OCI-M2 (cell line): ENCODE measurements around the gene RPS10.
"Not testable (repeated sequence)": the region's sequence is repeated elsewhere in the genome, so short reads cannot be mapped to it uniquely, and the experiment has no call there.

Source experiments
- DNase-seq: peaks from one replicate; lab custom pipeline; 2025; ENCODE audit not compliant: unreplicated experiment; lab: John Stamatoyannopoulos, UW

RPS10 gene

DNA sequence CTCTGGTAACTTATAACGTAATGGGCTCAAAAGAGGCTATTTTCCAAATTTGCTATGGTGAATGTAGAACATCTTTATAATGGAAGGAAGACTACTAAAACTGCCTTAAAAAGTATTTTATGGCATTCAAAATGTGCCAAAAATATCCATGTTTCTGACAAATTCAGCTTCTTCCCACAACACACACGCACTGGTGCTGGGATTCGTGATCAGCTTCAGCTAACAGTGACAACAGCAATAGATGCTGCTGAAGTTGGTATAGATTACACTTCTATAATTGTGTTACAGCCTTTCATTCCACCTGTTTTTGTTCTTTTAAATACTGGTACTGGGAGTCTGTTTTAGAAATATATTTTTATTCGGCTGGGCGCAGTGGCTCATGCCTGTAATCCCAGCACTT lies 52.4 kb downstream of the RPS10 start:
- no peak for DNase-seq

DNA sequence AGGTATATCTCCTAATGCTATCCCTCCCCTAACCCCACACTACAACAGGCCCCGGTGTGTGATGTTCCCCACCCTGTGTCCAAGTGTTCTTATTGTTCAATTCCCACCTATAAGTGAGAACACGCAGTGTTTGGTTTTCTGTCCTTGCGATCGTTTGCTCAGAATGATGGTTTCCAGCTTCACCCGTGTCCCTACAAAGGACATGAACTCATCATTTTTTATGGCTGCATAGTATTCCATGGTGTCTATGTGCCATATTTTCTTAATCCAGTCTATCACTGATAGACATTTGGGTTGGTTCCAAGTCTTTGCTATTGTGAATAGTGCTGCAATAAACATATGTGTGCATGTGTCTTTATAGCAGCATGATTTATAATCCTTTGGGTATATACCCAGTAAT lies 54.0 kb downstream of the RPS10 start:
- not testable (repeated sequence) for DNase-seq

DNA sequence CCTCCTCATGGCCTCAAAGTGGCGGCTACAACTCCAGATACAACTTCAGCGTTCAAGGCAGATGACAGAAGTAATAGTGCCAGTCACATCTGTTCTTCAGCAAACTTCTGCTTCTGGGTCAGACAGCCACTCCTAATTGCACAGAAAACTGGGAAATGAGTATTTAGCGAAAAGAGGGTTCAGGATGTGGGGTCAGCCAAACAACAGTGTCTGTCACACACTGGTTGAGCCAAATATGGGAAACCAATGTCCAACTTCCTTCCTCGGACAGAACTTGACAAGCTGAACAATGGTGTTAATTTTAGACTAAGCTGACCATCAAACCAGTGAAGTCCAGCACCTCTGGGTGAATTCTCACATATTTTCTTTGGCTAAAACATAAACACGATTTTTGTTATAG lies 55.5 kb downstream of the RPS10 start:
- no peak for DNase-seq

DNA sequence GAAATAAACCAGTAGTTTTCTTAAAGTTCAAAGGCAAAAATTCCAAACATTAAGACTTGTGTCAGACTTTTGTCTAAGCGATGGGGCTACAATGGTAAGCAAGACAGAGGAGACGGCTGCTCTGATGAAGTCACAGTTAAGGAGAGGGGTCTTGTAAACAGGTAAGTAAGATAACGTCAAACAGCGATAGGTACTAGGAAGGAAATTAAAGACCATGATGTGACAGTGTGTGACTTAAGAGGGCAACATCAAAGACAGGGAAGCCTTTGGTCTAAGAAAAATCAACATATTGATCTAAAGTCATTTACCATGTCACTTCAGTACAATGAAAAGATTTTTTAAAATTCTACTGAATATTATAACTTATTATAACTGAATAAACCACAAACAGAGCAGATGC lies 56.5 kb downstream of the RPS10 start:
- DNase-seq: no peak
